Sigmoid colon (tissue), 4 donors: ENCODE data around the gene ADAMTS2.

ENCODE experiments used
- CTCF ChIP-seq, 4 experiments: fragments of 450-650 bp in 3 of 4; fragments of 200-600 bp in 1 of 4; IDR thresholded peaks; one replicate each; pipeline ENCODE4 v1.5.1; 2016 to 2019; ENCODE audit warnings: antibody characterized with exemption in 4 of 4, mild to moderate bottlenecking in 3 of 4, moderate library complexity in 2 of 4
- EP300 ChIP-seq, 4 donors: sonication (generic); formaldehyde crosslinking; IDR thresholded peaks; one replicate each; pipeline ENCODE4 v1.6.1; 2017; ENCODE audit warnings: antibody characterized with exemption in 4 of 4
- POLR2A ChIP-seq, 2 donors: fragments of 450-650 bp; IDR thresholded peaks; one replicate each; pipeline ENCODE4 v1.6.1; 2016; ENCODE audit warnings: antibody characterized with exemption in 2 of 2, mild to moderate bottlenecking in 2 of 2, moderate library complexity in 2 of 2
- POLR2AphosphoS5 ChIP-seq, 4 donors: sonication (generic); formaldehyde crosslinking; IDR thresholded peaks; one replicate each; pipeline ENCODE4 v1.6.1; 2017; ENCODE audit warnings: antibody characterized with exemption in 4 of 4

GRCh38 chr5:179212870-179213269 is 132.4 kb downstream of the ADAMTS2 start:
- TF ChIP-seq CTCF (IDR thresholded peaks at IDR 0.05), result peak in 1 of 4 experiments; percentile 44
- no peak for TF ChIP-seq POLR2A (IDR thresholded peaks at IDR 0.05)
- TF ChIP-seq POLR2AphosphoS5 (IDR thresholded peaks at IDR 0.05), result no peak
- TF ChIP-seq EP300 (IDR thresholded peaks at IDR 0.05), result no peak
